ENCODE results near the gene PPP6R2. TPM values are rescaled to one million over a fixed set of nuclear protein-coding genes. Genes with fewer than 3 reads are reported as not detected.

Gene PPP6R2
- total RNA-seq, 1 experiment from 2014 or later = 49.2 TPM

GRCh38 chr22:50297510-50298265 is 45.4 kb upstream of the PPP6R2 start:
- no peak for DNase-seq
- Histone ChIP-seq H3K27me3 (ENCODE audit: insufficient read depth, low read depth) (no peaks in the 10 kb centered on the region), H3K4me2 (no peak overlapping the region), H3K9me2 (ENCODE audit: insufficient read depth) (no peaks in the 10 kb centered on the region), H3K4me1 (replicated peaks; ENCODE audit: insufficient read depth) (peaks cover 74% of the 10 kb centered on the region), H2AFZ (no peak overlapping the region), H4K20me1 (ENCODE audit: insufficient read depth) (peaks cover 76% of the 10 kb centered on the region), H3K4me3 (no peak overlapping the region), H3K36me3 (ENCODE audit: low read depth) (peaks cover 15% of the 10 kb centered on the region; the same call in 1 of the 2 replicates), H3K27ac (no peak overlapping the region), H3K79me2 (ENCODE audit: low read depth) (peaks cover 85% of the 10 kb centered on the region), H3K9me3 (ENCODE audit: insufficient read depth, low read depth) (no peaks in the 10 kb centered on the region), H3F3A (ENCODE audit: insufficient read depth, low read depth) (peaks cover 63% of the 10 kb centered on the region)
- POLR2A ChIA-PET (ENCODE audit: unreplicated experiment) = no interaction called here
- TF ChIP-seq EZH2 (IDR thresholded peaks at IDR 0.05; ENCODE audit: low read depth) = no peak
- TF ChIP-seq CTCF (conservative IDR thresholded peaks at IDR 0.05) = no peak
- intact Hi-C loops (cut with micrococcal nuclease; ENCODE audit: unreplicated experiment) = no loop called here
- BruUV-seq (replicated peaks) = no TSS peak
- CTCF ChIA-PET = no interaction called here

DNA sequence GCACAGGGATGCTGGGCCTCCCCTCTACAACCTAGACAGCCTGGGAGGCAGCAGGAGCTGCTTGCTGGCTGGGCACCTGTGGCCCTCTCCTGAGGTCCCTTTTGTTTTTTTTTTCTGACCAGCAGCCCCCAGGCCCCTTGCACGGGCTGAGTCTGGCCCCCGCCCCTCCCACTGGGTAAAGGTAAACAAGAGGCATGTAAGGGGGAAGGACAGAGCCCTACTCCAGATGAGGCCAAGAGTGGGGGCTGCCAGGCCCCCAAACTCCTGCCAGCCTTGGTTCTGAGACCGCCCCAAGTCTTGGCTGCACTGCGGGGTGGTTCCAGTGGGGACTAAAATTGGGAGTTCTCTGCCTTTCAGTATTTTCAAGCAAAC is 44.9 kb upstream of the PPP6R2 start:
- H3F3A ChIP-seq (ENCODE audit: insufficient read depth, low read depth) = peaks cover 59% of the 10 kb centered on the region
- H2AFZ ChIP-seq = no peak overlapping the region
- H3K79me2 ChIP-seq (ENCODE audit: low read depth) = peaks cover 85% of the 10 kb centered on the region
- H3K4me1 ChIP-seq (replicated peaks; ENCODE audit: insufficient read depth) = peaks cover 74% of the 10 kb centered on the region
- no peaks in the 10 kb centered on the region for H3K9me3 ChIP-seq (ENCODE audit: insufficient read depth, low read depth)
- peaks cover 78% of the 10 kb centered on the region for H4K20me1 ChIP-seq (ENCODE audit: insufficient read depth)
- POLR2A ChIA-PET (ENCODE audit: unreplicated experiment) = no interaction called here
- H3K4me2 ChIP-seq = no peak overlapping the region
- no peak for TF ChIP-seq EZH2 (IDR thresholded peaks at IDR 0.05; ENCODE audit: low read depth)
- TF ChIP-seq CTCF (conservative IDR thresholded peaks at IDR 0.05) = no peak
- no peak for DNase-seq
- no peaks in the 10 kb centered on the region for H3K9me2 ChIP-seq (ENCODE audit: insufficient read depth)
- H3K27me3 ChIP-seq (ENCODE audit: insufficient read depth, low read depth) = no peaks in the 10 kb centered on the region
- intact Hi-C loops (cut with micrococcal nuclease; ENCODE audit: unreplicated experiment) = no loop called here
- no TSS peak for BruUV-seq (replicated peaks)
- no peak overlapping the region for H3K27ac ChIP-seq
- no peak overlapping the region for H3K4me3 ChIP-seq
- H3K36me3 ChIP-seq (ENCODE audit: low read depth) = peaks cover 20% of the 10 kb centered on the region; the same call in 1 of the 2 replicates
- CTCF ChIA-PET = no interaction called here

DNA sequence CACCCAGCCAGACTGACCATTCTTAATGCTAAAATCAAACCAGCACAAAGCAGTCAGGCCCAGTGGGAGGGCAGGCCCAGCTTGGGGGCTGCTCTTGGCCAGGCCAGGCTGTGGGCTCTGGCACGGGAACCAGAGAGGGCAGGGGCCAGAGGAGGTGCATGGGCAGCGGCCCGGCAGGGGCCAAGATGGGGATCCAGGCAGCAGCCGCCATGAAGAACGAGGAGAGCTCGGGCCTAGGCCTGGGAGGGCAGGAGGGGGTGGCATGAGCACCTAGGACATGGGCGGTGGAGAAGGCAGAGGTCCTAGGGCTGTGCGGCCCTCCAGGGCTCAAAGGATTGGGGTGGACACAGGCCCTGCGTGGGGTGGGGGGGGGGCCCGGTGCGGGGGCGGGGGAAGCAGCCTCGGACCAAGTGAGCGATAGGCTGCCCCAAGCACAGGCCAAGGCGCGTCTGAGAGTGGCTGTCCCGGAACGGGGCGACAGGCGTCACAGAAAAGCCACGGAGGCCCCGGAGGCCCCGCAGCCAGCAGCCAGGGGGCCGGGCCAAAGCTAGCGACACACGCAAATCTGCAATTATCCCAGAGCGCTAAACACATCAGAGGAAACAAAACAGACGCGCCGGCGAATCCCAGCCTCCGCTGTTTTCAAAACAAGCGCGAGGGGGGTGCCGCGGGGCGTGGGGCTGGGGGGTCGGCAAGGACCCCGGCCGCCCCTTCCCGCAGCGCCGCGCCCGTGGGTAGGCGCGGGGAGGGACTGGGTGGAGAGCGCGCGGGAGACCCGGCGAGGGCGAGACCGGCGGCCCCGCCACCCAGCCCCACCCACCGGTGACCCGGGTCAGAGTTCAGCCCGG is 44.0 kb upstream of the PPP6R2 start:
- Histone ChIP-seq H3K27ac (no peak overlapping the region), H3F3A (ENCODE audit: insufficient read depth, low read depth) (peaks cover 57% of the 10 kb centered on the region), H3K36me3 (ENCODE audit: low read depth) (peaks cover 19% of the 10 kb centered on the region; the same call in 1 of the 2 replicates), H3K9me2 (ENCODE audit: insufficient read depth) (no peaks in the 10 kb centered on the region), H3K4me3 (no peak overlapping the region), H3K4me1 (replicated peaks; ENCODE audit: insufficient read depth) (peaks cover 74% of the 10 kb centered on the region), H4K20me1 (ENCODE audit: insufficient read depth) (peaks cover 84% of the 10 kb centered on the region), H3K9me3 (ENCODE audit: insufficient read depth, low read depth) (no peaks in the 10 kb centered on the region), H3K27me3 (ENCODE audit: insufficient read depth, low read depth) (no peaks in the 10 kb centered on the region), H2AFZ (no peak overlapping the region), H3K4me2 (no peak overlapping the region), H3K79me2 (ENCODE audit: low read depth) (peaks cover 91% of the 10 kb centered on the region)
- no TSS peak for BruUV-seq (replicated peaks)
- no peak for DNase-seq
- POLR2A ChIA-PET (ENCODE audit: unreplicated experiment) = no interaction called here
- no peak for TF ChIP-seq EZH2 (IDR thresholded peaks at IDR 0.05; ENCODE audit: low read depth)
- TF ChIP-seq CTCF (conservative IDR thresholded peaks at IDR 0.05) = no peak
- intact Hi-C loops (cut with micrococcal nuclease; ENCODE audit: unreplicated experiment) = no loop called here
- CTCF ChIA-PET = no interaction called here
